Fibroblast of the conjunctiva (primary cell): ENCODE measurements around the gene NABP2.

ENCODE experiments used
- DNase-seq: peaks from one replicate; pipeline ENCODE4 v3.0.0-alpha.2; 2010; ENCODE audit warnings: low read depth

NABP2 gene

DNA sequence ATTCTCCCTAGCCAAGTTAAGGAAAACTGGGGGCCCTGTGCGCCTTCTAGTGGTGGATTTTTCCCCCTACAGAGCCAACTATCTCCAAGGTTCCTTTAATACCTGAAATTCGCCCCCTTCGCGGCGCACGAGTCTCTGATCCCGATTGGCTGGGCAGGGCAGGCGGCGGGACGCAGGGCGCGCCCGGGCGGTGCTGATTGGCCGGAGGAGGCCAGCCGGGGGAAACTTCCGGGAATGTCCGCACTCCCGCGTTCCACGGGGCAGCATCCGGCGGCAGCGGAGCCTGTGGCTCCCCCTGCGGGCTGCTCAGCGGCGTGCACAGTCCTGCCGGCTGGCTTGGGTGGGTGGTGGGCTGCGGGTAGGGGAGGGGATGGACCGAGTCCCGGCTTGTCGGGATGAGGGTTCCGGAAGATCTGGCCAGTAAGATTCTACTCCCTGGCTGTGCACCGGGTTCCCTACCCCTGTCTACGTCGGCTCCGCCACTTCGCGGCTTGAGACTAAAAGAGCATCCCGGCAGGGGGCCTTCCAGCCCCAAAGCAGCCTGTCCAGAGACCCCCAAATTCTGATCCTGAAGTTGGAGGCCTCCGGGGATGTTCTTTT is at the start of gene NABP2:
NABP2 (plus strand) TSS at position 241 of the 600 bp plus-strand sequence. CDS start 515 bp downstream, outside the sequence.
- peak; percentile 95 for DNase-seq

DNA sequence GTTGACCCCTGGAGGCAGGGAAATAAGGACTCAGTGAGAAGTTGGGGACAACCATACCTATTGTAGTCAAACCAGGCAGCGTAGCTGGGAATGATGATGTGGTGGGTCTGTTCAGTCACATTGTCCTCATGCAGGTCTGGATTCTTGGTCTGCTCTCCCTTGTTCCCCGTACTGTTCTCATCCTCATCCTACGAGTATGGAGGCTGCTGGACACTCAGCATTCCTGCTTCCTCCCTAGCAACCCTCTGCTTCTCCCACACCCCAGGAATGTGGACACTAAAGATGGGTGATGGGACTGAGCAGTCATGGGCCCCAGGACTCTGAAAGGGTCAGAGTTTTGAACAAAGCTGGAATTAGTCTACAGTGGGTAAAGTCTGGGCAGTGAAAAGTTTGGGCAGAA is 45.8 kb upstream of the NABP2 start:
- DNase-seq: no peak

DNA sequence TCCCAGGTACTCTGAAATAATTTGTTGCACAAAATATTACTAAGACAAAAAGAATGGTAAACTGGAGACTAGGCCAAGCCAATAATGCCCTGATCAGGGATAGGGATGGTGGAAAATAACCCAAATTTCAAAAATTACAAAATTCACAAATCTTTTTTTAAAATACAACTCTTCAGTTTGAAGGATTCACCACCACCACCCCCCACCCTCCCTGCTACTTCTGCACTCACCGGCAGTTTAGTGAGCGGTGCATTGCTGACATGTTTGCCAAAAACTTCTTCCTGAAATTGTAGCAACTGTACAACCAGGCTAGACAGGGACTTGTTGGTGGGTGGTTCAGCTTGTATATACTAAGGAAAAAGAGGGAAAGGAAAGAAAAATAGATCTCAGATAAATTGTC is 37.2 kb upstream of the NABP2 start:
- DNase-seq: no peak

DNA sequence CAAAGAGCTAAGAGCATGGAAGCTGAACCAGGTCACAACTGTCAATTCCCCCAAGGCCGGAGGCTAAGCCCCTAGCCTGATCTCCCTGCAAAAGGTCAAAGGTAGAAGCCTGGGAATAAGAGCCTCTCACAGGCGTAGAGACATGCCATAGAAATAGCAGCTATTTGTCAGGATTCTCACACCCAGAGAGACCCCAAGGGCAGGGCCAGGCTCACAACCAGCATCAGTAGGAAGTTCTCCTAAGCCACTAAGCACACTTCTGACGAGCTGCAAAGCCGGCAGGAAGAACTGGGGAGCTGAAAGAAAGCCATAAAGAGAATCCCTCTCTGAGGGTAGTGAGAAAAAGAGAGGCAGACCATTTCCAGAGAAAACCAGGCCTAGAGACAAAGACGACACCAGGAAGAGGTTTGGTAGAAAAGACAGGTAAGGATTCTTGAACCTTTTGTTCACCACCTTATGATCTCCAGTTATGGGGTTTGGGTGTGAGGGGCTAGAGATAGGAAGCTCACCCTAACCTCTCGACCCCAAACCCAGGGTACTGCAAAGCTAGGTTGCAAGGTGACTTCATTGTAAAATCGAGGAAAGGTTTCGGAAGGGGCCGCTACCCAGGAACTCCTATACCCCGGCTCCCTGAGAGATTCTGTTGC is 35.9 kb upstream of the NABP2 start:
- DNase-seq: no peak

DNA sequence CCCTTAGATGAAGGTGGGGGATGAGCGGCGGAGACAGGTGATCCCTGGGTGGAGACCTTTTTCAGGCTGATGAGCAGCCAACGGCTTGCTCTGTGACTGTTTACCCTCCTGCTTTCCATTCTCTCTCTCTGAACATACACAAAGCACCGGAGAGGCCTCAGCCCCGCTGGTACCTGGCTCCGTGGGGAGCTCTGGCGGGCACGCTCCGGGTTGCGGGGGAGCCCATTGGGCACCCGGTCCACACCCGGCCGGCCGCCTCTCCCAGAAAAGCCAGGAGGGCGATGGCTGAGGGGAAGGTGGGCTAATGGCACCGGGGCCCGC is 35.4 kb upstream of the NABP2 start:
- DNase-seq: no peak

DNA sequence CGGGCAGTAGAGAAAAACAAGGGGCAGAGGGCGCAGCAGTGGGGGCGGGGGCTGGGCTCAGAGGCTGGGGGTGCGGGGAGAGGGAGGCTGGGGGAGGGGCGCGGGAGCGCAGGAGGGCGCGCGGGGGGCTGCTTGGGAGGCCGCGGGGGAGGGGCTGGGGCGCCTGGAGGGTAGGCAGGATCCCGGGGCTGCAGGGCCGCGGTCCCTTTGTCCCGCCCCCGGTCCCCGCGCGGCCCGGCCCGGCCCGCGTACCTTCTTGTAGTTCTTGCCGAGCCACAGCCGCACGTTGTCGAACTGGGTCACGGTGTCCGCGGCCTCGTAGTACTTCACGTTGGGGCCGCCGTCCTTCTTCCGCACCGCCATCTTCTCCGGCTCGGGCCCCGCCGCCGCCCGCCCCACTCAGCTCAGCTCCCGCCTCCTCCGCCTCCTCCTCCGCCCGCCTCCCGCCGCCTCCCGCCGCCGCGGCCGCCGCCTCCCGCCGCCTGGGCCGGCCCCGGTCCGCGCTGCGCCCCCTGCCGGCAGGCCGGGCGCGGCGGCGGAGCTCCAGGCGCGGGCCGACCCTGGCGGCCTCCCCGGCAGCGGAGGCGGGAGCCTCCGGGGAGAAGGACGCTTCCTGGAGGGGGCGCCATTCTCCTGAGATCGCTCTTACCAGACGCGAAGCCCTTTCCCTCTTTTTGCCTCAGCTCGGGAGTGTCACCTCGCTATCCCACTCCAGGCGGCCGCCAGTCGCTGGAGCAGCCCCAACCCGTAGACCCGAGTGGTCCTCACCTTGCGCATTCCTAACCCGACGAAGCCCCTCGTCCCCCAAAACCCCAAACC is 34.8 kb upstream of the NABP2 start, which contains the start of gene SMARCC2:
SMARCC2 (minus strand) TSS at position 385 of the 819 bp plus-strand sequence; CDS start at position 363, 22 bp downstream.
- peak; percentile 79 for DNase-seq

DNA sequence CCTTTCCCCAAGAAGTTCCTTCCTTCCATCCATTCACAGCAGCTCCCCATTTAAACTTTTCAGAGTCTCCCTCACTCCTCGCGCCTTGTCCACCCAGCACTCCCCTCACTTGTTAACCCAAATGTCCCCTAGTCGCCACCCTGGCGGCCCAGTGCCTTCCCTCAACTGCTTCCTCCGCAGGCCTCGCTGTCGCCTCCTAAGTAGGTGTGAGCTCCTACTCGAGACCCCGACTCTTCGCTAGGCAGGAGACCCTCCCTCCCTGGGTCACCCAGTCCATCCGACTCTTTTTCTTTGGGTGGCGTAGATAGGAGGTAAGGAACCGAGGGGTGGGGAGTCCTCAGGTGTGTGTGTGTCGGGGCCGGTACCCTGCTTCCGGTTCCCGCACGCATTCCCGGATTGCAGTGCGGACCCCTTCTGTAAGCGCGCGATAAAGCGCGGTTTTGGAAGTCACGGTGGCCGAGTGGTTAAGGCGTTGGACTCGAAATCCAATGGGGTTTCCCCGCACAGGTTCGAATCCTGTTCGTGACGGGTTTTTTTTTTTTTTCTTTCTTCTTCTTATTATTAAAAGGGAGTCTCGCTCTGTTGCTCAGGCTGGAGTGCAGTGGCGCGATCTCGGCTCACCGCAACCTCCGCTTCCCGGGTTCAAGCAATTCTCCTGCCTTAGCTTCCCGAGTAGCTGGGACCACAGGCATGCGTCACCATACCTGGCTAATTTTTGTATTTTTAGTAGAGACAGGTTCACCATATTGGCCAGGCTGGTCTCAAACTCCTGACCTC is 34.0 kb upstream of the NABP2 start:
- peak; percentile 81 for DNase-seq

DNA sequence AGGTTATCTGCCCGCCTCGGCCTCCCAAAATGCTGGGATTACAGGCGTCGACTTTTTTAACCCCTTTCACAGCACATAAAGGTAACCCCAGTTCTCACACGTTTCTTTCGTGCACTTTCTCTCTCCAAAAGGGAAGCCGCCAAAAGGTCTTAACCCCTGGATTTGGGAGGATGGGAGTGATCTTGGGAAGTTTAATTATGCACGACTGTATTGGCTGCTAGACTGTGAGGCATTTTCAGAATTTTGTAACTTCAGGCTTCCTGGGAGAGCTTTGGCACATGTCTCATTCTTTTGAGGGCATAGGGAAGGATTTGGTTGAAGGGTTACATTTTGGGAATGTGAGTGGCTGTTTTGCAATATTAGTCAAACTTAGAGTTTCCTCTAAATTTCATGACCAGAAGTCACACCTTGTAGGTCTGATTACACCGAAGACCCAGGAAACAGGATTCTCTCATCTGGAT is 33.4 kb upstream of the NABP2 start:
- no peak for DNase-seq

DNA sequence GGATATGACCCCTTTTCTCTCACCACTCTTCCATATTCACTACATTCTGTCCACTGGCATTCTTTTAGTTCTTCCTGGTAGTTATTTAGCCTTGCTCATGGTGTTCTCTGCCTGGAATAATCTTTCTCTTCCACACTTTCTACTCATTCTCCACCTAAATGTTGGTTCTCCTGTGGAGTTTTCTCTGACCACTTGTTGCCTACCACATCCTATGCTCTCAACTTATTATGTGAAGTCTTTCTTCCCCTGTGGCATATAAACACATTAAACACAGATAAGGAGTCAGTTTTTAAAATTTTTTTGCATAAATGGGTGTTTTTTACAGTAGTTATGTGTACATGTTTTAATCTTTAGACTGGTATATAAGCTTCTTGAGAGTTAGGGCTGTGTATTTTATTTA is 31.6 kb upstream of the NABP2 start:
- DNase-seq: no peak

DNA sequence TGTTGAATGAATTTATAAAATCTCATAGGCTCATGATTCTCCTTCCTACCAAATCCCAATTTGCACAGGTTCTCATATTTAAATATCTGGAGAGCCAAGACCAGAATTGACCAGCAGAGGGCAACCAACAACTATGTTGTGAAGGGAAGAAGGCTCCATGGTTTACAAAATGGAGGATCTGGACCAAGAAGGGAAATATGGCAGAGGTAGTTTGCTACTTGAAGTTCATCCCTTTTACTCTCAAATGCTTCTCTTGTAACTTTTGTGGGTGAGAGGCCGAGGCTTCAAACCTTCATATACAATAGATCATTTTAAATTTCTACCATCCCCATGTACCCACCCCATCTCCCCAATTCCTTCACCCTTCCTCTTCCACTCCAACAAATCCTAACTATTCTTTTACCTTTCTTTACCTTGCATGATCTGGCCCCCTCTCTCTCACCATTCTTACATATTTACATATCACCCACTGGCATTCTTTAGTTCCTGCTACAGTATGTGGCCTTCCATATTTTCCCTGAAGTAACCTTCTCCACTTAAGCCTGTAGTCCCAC is 31.0 kb upstream of the NABP2 start:
- peak; percentile 81 for DNase-seq

DNA sequence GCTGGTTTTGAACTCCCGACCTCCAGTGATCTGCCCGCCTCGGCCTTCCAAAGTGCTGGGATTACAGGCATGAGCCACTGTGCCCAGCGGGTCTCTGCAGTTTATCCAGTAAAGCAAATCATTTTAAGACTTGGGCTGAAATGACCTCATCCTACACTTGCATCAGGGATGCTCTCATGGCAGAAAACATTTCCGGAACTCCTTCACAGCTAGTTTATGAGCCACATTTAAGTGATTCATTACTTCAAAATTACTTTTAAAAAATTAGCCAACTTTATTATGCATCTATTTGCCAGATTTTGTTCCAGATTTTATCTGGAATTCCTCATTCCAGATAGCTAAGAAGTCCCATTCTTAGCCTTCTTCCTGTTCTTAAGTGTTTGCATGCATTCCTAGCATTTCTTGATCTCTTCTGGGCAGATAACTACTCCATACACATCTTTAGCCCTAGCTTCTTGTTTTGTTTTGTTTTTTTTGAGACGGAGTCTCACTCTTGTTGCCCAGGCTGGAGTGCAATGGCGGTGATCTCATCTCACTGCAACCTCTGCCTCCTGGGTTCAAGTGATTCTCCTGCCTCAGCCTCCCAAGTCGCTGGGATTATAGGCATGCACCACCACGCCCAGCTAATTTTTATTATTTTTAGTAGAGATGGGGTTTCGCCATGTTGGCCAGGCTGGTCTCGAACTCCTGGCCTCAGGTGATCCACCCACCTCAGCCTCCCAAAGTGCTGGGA is 27.2 kb upstream of the NABP2 start:
- DNase-seq: peak; percentile 50

DNA sequence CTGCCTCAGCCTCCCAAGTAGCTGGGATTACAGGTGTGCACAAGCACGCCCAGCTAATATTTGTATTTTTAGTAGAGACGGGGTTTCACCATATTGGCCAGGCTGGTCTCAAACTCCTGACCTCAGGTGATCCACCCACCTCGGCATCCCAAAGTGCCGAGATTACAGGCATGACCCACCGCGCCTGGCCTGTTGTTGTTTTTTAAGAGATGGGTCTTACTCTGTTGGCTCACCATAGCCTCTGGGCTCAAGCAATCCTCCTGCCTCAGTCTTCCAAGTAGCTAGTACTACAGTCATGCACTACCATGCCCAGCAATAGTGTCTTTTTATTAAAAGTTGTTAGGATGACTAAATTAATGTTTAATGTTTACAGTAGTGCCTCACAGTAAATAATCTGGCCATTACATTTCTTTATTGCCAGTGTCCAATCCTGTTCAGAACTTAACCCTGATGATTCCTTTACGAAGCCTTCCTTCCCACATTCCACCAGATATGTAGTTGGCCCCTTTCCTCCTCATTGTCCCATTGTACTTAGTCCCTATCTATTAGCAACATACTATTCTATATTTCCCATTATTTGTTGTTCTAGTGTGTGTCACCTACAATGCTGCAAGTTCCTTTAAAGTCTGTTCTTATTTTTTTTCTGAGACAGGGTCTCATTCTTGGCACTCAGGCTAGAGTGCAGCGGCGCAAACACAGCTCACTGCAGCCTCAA is 26.1 kb upstream of the NABP2 start:
- no peak for DNase-seq

DNA sequence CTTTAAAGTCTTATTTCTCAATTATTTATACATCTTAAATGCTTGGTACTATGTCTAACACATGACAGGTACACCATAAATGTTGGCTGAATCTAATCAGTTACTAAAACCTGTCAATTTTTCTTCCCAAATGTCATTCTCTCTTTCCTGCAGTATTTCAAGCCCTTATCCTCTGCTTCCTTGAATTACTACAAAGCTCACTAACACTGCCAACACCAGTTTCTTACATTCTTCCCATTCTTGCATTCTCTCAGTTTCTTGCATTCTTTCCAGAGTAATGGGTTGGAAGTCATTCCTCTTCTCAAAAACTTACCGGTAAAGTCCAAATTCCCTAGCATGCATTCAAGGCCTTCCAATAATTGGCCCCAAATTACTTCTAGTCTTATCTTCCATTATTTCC is 25.3 kb upstream of the NABP2 start:
- no peak for DNase-seq

DNA sequence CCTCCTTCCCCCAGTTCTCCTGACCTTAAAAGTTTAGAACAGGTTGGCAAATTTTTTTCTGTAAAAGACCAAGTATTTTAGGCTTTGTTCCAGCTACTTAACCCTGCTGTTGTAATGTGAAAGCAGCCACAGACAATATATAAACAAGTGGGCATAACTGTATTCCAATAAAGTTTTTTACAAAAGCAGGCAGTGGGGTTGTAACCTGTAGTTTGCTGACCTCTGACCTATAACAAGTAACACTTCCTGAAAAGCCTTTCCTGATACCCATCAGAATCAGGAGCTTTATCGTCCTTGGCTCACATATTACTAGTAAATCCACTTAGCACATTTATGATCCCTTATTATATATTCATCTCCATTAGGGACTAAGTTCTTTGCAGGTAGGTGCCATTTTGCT is 21.8 kb upstream of the NABP2 start:
- DNase-seq: no peak

DNA sequence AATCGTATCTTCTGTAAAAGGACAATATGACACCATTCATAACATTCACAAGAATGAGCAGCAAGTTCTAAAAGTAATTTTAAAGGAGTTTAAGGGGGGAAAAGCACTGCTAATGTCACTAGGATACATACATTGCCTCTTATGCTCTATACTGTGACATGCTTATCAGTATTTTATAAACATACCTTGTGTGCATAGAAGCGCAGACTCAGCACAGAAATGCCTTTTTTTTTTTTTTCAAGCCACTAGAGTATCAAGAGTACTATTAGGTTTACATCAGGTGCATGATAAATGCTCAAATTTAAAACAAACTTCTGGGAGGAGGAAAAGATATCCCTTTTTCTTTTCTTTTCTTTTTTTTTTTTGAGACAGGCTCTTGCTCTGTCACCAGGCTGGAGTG is 21.3 kb upstream of the NABP2 start:
- no peak for DNase-seq

DNA sequence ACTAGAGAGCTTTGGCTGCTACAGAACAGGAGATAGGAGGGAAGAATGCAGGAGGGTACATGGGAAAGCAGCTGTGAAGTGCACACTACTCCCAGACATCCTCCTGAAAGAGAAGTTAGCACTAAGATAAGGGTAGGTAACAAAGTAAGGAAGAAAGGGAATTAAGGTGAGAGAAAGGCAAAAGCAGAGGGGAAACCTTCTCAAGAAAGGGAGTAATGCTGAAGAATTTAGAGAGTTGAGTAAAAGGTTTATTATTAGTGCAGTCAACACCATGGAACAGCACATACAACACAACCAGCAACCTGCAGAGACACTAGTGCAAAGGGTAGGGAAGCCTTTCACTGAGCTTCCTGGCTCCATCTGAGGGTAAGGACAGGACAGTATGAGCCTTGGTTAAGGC is 19.9 kb upstream of the NABP2 start:
- no peak for DNase-seq

DNA sequence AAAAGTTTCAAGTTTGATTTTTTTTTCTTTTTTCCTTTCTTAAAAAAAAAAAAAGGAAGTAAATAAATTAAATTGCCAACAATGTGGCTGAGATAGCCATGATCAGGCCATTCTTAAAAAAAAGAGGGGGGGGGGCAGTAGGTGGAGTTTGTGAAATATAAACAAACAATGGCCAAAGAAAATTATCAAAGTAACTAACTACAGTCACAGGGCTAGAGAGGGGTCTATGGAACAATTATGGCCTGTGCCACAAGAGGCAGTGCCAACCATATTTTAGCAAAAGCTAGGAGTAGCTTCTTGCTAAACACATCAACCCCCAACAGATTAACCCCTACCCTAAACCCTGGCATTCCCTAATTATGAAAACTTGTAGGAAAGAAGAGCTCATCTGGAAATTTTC is 18.7 kb upstream of the NABP2 start:
- no peak for DNase-seq

DNA sequence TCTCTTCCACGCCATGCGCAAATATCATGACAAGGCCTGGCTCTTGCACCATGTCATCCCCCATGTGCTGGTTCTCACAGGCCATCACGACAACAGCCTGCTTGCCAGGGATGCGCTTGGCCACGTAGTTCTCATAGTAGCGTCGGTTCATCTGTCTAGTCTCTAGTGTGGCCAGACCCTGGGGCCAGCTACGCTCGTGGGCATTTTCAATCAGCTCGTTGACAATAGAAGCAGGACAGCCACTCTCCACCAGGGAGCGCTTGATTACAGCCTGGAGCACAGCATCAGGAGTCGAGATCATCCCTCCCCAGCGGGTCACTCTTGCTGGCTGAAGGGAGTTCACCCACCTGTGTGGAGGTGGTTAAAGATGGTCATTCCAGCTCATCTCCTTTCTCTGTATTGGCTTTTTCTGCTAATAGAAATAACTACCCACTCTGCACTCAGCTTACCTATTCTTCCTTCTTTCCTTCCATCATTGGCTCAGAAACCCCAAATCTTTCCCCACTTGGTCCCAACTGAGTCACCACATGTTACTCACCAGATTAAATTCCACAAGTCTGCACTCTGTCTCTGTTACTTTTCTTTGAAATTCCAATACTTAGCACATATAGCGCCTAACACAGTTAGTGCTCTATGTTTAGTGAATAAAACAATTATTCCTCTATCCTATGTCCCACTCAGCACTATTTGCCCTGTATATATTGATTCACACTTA is 17.5 kb upstream of the NABP2 start:
- DNase-seq: peak; percentile 33

DNA sequence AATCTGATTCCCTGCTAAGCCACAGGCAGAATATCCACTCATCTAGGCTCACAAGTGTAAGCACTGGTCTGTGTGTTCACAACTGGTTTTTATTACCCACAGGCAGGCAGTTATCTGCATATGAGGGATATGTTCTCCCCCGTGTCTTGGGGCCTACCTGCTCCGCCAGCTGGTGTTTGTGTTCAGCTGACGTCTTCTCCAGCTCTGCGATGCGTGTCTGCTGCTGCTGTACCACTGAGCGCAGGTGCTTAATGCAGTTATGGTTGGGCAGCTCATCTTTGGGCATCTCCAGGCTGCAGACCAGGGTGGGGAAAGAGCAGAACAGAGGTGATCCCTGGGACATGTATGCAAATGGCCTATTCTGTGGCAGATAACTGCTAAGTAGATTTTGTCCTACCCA is 16.1 kb upstream of the NABP2 start:
- no peak for DNase-seq

DNA sequence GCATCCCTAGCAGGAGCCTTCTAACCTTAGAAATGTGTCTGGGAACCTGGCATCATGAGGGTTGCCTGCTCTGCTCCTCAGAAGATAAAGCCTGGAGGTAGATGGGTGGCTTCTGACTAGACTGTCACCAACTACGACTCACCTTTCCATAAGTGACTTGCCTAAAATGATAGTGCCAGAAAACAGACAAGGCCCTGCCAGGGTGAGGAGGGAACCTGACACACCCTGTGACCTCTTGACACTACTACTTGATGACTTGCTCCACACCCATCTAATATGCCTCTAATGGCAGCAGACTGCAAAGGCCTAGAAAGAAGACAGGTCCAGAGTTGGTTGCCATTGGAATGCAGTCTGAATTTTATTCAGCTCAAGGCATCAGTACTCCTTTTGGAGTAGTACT is 11.8 kb upstream of the NABP2 start:
- DNase-seq: no peak
